ENCODE data around the gene RUNX1.

The RUNX1 gene

DNA sequence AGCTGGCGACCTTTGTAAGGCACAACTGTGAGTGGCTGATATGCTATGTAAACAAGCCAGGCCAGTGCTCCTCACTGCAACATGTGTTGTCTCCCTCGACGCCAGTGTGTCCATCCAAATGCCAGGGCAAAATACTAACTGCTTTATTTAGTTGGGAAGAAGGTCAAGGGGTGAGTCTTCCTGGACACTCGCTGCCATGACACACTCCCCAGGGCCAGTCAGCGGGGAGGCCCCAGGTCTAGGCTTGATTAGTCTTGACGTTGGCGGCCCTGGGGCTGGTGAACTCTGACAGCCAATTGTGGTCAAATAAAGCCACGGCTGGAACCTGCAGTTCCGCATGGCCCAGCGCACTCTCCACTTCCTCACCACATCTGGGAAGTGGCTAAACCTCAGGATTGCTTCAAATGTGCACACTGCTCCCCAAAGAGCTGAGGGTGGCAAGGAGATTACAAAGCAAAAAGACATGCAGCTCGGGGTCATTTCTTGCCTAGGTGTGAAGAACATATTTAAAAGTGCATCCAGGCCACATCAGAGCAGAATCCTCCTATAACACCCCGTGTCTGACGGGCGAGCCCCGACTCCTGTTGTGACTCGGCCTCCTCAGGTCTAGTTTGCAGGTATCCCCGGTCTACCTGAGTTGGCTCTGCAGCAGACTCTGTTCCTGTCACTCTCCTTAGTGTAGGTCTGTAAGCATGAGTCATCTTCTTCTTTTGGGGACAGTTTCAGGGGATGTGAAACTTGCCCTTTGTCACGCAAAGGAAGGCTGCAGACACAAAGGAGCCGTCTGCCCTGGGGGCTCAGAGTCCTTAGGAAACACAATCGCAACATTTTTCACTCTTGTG is 183.5 kb downstream of the RUNX1 start:
- TF ChIP-seq, protein P1, sequence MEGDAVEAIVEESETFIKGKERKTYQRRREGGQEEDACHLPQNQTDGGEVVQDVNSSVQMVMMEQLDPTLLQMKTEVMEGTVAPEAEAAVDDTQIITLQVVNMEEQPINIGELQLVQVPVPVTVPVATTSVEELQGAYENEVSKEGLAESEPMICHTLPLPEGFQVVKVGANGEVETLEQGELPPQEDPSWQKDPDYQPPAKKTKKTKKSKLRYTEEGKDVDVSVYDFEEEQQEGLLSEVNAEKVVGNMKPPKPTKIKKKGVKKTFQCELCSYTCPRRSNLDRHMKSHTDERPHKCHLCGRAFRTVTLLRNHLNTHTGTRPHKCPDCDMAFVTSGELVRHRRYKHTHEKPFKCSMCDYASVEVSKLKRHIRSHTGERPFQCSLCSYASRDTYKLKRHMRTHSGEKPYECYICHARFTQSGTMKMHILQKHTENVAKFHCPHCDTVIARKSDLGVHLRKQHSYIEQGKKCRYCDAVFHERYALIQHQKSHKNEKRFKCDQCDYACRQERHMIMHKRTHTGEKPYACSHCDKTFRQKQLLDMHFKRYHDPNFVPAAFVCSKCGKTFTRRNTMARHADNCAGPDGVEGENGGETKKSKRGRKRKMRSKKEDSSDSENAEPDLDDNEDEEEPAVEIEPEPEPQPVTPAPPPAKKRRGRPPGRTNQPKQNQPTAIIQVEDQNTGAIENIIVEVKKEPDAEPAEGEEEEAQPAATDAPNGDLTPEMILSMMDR (IDR thresholded peaks at IDR 0.05; ENCODE audit: extremely low read depth, insufficient read depth, missing control alignments), result no peak
- DNase-seq (ENCODE audit: low spot score), result peak; percentile 58
- in situ Hi-C loops (cut with MboI; ENCODE audit: low pct_unique_long_range_greater_than_20kb, low sequenced_read_pairs, unreplicated experiment), result no loop called here

DNA sequence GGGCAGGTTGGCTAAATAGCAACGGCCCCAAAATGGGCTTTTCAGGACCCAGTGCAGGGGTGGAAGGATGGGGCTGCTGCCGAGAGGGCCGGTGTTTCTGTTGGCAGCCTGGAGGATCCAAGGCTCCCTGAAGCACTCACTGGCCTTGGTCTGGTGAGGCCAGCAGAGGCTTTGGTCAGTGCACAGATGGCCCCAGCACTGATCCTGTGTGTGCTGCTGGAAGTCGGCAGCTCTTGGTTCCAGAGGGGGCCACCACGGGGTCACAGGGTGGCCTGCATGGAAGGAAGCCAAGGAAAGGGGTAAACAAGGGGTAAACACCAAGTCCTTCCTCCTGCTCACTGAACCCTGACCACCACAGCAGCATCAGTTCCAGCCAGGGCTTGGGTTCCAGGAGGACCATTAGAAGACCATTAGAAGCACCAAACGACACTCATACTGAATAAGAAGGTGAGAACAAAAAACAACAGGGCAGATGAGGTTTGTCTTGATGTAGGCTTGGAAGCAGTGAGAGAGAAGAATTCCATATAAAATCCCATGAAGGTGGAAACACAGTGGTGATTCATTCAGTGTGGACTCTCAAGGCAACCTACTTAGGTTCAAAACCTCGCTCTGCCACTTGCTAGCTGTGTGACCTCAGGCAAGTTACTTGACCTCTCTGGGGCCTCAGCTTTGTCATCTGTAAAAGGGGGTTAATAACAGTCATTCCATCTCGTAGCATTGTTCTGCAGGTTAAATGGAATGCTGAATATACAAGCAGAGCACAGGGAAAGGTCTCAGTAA is 184.5 kb downstream of the RUNX1 start:
- DNase-seq (ENCODE audit: low spot score), result no peak
- TF ChIP-seq, protein P1 (IDR thresholded peaks at IDR 0.05; ENCODE audit: extremely low read depth, insufficient read depth, missing control alignments), result no peak
- in situ Hi-C loops (cut with MboI; ENCODE audit: low pct_unique_long_range_greater_than_20kb, low sequenced_read_pairs, unreplicated experiment), result no loop called here

GRCh38 chr21:34862951-34863350 is 186.2 kb downstream of the RUNX1 start:
- in situ Hi-C loops (cut with MboI; ENCODE audit: low pct_unique_long_range_greater_than_20kb, low sequenced_read_pairs, unreplicated experiment), result no loop called here
- DNase-seq (ENCODE audit: low spot score), result no peak
- TF ChIP-seq, protein P1 (IDR thresholded peaks at IDR 0.05; ENCODE audit: extremely low read depth, insufficient read depth, missing control alignments), result no peak

GRCh38 chr21:34861258-34861657 is 187.8 kb downstream of the RUNX1 start:
- DNase-seq (ENCODE audit: low spot score), result no peak
- TF ChIP-seq, protein P1 (IDR thresholded peaks at IDR 0.05; ENCODE audit: extremely low read depth, insufficient read depth, missing control alignments), result no peak
- in situ Hi-C loops (cut with MboI; ENCODE audit: low pct_unique_long_range_greater_than_20kb, low sequenced_read_pairs, unreplicated experiment), result no loop called here

DNA sequence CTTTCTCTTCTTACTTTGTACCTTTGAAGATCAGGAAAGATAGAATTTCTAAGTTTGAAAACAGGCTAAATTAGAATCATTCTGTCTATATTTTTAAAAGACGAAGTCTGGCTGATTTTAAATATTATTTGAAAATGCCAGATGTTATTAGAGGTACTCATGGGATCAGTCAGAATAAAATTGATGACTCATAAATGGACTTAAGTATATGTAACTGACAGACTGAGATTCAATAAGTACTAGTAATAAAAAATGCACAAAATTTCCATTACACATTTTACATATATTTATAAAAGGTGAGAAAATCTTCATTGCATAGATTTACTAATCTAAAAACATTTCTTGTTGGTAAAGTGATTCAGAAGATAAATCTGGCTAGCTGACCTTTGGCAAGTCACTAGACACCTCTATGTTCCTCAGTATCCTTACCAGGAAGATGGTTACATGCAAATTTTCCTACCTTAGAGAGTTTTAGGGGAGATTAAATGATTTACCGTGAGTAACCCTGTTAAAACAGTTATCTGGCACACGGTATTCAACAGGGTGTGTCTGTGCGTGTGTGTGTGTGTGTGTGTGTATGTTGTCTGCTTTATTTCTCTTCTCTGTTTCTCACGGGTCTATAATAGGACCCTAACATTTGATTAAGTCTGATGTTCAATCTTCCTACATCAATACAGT is 189.0 kb downstream of the RUNX1 start:
- no peak for DNase-seq (ENCODE audit: low spot score)
- TF ChIP-seq, protein P1 (IDR thresholded peaks at IDR 0.05; ENCODE audit: extremely low read depth, insufficient read depth, missing control alignments), result no peak
- in situ Hi-C loops (cut with MboI; ENCODE audit: low pct_unique_long_range_greater_than_20kb, low sequenced_read_pairs, unreplicated experiment), result no loop called here

DNA sequence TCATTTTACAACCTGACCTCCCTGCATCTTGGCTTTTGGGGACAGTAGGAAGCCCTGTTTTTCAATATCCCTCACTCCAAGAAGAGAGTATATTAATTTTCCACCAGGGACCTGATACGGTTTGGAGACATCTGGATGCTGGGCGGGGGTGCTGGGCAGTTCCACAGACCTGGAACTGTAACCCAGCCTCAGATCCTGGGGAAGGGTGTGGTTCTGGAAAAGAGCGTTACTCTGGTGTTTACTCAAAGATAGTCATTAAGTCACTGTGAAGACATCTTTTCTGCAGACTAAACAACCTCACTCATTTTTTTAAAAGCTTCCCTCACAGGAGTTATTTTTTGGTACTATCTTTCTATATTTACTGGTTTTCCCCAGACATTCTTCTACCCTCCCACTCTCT is 190.5 kb downstream of the RUNX1 start:
- DNase-seq (ENCODE audit: low spot score), result no peak
- TF ChIP-seq, protein P1 (IDR thresholded peaks at IDR 0.05; ENCODE audit: extremely low read depth, insufficient read depth, missing control alignments), result no peak
- in situ Hi-C loops (cut with MboI; ENCODE audit: low pct_unique_long_range_greater_than_20kb, low sequenced_read_pairs, unreplicated experiment), result no loop called here
